NCI-H128 (cell line): ENCODE data around the gene THTPA.

Experiments
- DNase-seq: peaks from one replicate; lab custom pipeline; 2025; ENCODE audit not compliant: unreplicated experiment; lab: John Stamatoyannopoulos, UW

Gene THTPA

GRCh38 chr14:23550812-23551265, 5.2 kb upstream of the THTPA start:
- DNase-seq: no peak

GRCh38 chr14:23551266-23552028, 4.6 kb upstream of the THTPA start, which contains the start of gene ZFHX2:
TSS of gene ZFHX2 (minus strand) at chr14:23551765. CDS start at chr14:23535325, 16,440 bp downstream.
- DNase-seq: peak; percentile 85

GRCh38 chr14:23555533-23555881, 564 bp upstream of the THTPA start:
- DNase-seq: no peak

GRCh38 chr14:23556700-23557440, 799 bp downstream of the THTPA start:
- no peak for DNase-seq

- DNase-seq: no peak
Measured at GRCh38 chr14:23557521-23557920, 1.4 kb downstream of the THTPA start.

GRCh38 chr14:23557946-23558345, 1.9 kb downstream of the THTPA start:
- DNase-seq: no peak

GRCh38 chr14:23558346-23559009, 2.4 kb downstream of the THTPA start:
- DNase-seq: no peak

GRCh38 chr14:23559010-23559925, 3.2 kb downstream of the THTPA start:
- DNase-seq: peak; percentile 44

GRCh38 chr14:23559926-23560520, 4.0 kb downstream of the THTPA start:
- DNase-seq: no peak

GRCh38 chr14:23561259-23561658, 5.2 kb downstream of the THTPA start:
- no peak for DNase-seq

GRCh38 chr14:23561873-23562821, 6.1 kb downstream of the THTPA start:
- no peak for DNase-seq

- DNase-seq: no peak
Measured at GRCh38 chr14:23562822-23563472, 6.9 kb downstream of the THTPA start.

- DNase-seq: no peak
Measured at GRCh38 chr14:23563473-23564180, 7.6 kb downstream of the THTPA start.

GRCh38 chr14:23564181-23564812, 8.2 kb downstream of the THTPA start:
- no peak for DNase-seq

GRCh38 chr14:23564876-23565275, 8.8 kb downstream of the THTPA start:
- DNase-seq: no peak

- no peak for DNase-seq
Measured at GRCh38 chr14:23565626-23566025, 9.6 kb downstream of the THTPA start.

- no peak for DNase-seq
Measured at GRCh38 chr14:23566112-23566777, 10.2 kb downstream of the THTPA start.
